ENCODE measurements around the gene HIPK4.

The HIPK4 gene

GRCh38 chr19:40366697-40367561 lies 23.1 kb downstream of the HIPK4 start:
- DNase-seq (ENCODE audit: low read depth, low spot score), result no peak
- H3K4me3 ChIP-seq (ENCODE audit: low read length), result peak overlapping the region; percentile 10; the same call in 1 of the 2 replicates
- H3K27ac ChIP-seq (ENCODE audit: low read length), result no peak overlapping the region
- H3K36me3 ChIP-seq (ENCODE audit: control insufficient read depth, insufficient read depth, low read length), result peaks cover 9% of the 10 kb centered on the region
- WGBS (ENCODE audit: insufficient coverage, insufficient read length), result no CpG with 5 or more reads among the region's 27 CpGs
- 0 out of 2 replicates have a peak, but pooled peaks cover 3% of the 10 kb centered on the region for H3K4me1 ChIP-seq (ENCODE audit: control insufficient read depth, insufficient read depth, low read length)
- H3K9me3 ChIP-seq (ENCODE audit: control insufficient read depth, insufficient read depth, low read length), result no peaks in the 10 kb centered on the region
- no peaks in the 10 kb centered on the region for H3K27me3 ChIP-seq (ENCODE audit: control insufficient read depth, insufficient read depth, low read length)

- H3K4me1 ChIP-seq (ENCODE audit: control insufficient read depth, insufficient read depth, low read length), result 0 out of 2 replicates have a peak, but pooled peaks cover 3% of the 10 kb centered on the region
- no CpG with 5 or more reads among the region's 28 CpGs for WGBS (ENCODE audit: insufficient coverage, insufficient read length)
- no peak overlapping the region for H3K27ac ChIP-seq (ENCODE audit: low read length)
- H3K9me3 ChIP-seq (ENCODE audit: control insufficient read depth, insufficient read depth, low read length), result no peaks in the 10 kb centered on the region
- DNase-seq (ENCODE audit: low read depth, low spot score), result peak; percentile 70
- H3K36me3 ChIP-seq (ENCODE audit: control insufficient read depth, insufficient read depth, low read length), result peaks cover 5% of the 10 kb centered on the region
- no peaks in the 10 kb centered on the region for H3K27me3 ChIP-seq (ENCODE audit: control insufficient read depth, insufficient read depth, low read length)
- peak overlapping the region; percentile 45; the same call in 1 of the 2 replicates for H3K4me3 ChIP-seq (ENCODE audit: low read length)
Observed at GRCh38 chr19:40365613-40366401, 24.2 kb downstream of the HIPK4 start.

GRCh38 chr19:40365010-40365409 lies 25.0 kb downstream of the HIPK4 start:
- DNase-seq (ENCODE audit: low read depth, low spot score), result no peak
- WGBS (ENCODE audit: insufficient coverage, insufficient read length), result no CpG with 5 or more reads among the region's 3 CpGs
- Histone ChIP-seq H3K27me3 (ENCODE audit: control insufficient read depth, insufficient read depth, low read length) (no peaks in the 10 kb centered on the region), H3K4me3 (ENCODE audit: low read length) (no peak overlapping the region), H3K4me1 (ENCODE audit: control insufficient read depth, insufficient read depth, low read length) (0 out of 2 replicates have a peak, but pooled peaks cover 3% of the 10 kb centered on the region), H3K9me3 (ENCODE audit: control insufficient read depth, insufficient read depth, low read length) (no peaks in the 10 kb centered on the region), H3K36me3 (ENCODE audit: control insufficient read depth, insufficient read depth, low read length) (peaks cover 5% of the 10 kb centered on the region), H3K27ac (ENCODE audit: low read length) (no peak overlapping the region)

- Histone ChIP-seq H3K9me3 (ENCODE audit: control insufficient read depth, insufficient read depth, low read length) (no peaks in the 10 kb centered on the region), H3K36me3 (ENCODE audit: control insufficient read depth, insufficient read depth, low read length) (peaks cover 5% of the 10 kb centered on the region), H3K27me3 (ENCODE audit: control insufficient read depth, insufficient read depth, low read length) (no peaks in the 10 kb centered on the region), H3K27ac (ENCODE audit: low read length) (no peak overlapping the region), H3K4me1 (ENCODE audit: control insufficient read depth, insufficient read depth, low read length) (0 out of 2 replicates have a peak, but pooled peaks cover 3% of the 10 kb centered on the region), H3K4me3 (ENCODE audit: low read length) (no peak overlapping the region)
- DNase-seq (ENCODE audit: low read depth, low spot score), result no peak
- WGBS (ENCODE audit: insufficient coverage, insufficient read length), result no CpG with 5 or more reads among the region's 5 CpGs
Observed at GRCh38 chr19:40363069-40363468, 26.9 kb downstream of the HIPK4 start.

- DNase-seq (ENCODE audit: low read depth, low spot score), result no peak
- Histone ChIP-seq H3K36me3 (ENCODE audit: control insufficient read depth, insufficient read depth, low read length) (no peaks in the 10 kb centered on the region), H3K27ac (ENCODE audit: low read length) (no peak overlapping the region), H3K27me3 (ENCODE audit: control insufficient read depth, insufficient read depth, low read length) (no peaks in the 10 kb centered on the region), H3K4me1 (ENCODE audit: control insufficient read depth, insufficient read depth, low read length) (0 out of 2 replicates have a peak, but pooled peaks cover 3% of the 10 kb centered on the region), H3K4me3 (ENCODE audit: low read length) (no peak overlapping the region), H3K9me3 (ENCODE audit: control insufficient read depth, insufficient read depth, low read length) (no peaks in the 10 kb centered on the region)
- no CpG with 5 or more reads among the region's 3 CpGs for WGBS (ENCODE audit: insufficient coverage, insufficient read length)
Observed at GRCh38 chr19:40362160-40362559, 27.8 kb downstream of the HIPK4 start.

GRCh38 chr19:40360708-40361241 lies 29.2 kb downstream of the HIPK4 start:
- no CpG with 5 or more reads among the region's 12 CpGs for WGBS (ENCODE audit: insufficient coverage, insufficient read length)
- H3K36me3 ChIP-seq (ENCODE audit: control insufficient read depth, insufficient read depth, low read length), result no peaks in the 10 kb centered on the region

GRCh38 chr19:40360020-40360707 lies 29.8 kb downstream of the HIPK4 start:
- Histone ChIP-seq H3K27me3 (ENCODE audit: control insufficient read depth, insufficient read depth, low read length) (no peaks in the 10 kb centered on the region), H3K9me3 (ENCODE audit: control insufficient read depth, insufficient read depth, low read length) (no peaks in the 10 kb centered on the region), H3K4me1 (ENCODE audit: control insufficient read depth, insufficient read depth, low read length) (0 out of 2 replicates have a peak, but pooled peaks cover 2% of the 10 kb centered on the region), H3K27ac (ENCODE audit: low read length) (no peak overlapping the region), H3K36me3 (ENCODE audit: control insufficient read depth, insufficient read depth, low read length) (no peaks in the 10 kb centered on the region), H3K4me3 (ENCODE audit: low read length) (no peak overlapping the region)
- DNase-seq (ENCODE audit: low read depth, low spot score), result no peak
- no CpG with 5 or more reads among the region's 13 CpGs for WGBS (ENCODE audit: insufficient coverage, insufficient read length)

More at GRCh38 chr19:40360708-40361241, 29.2 kb downstream of the HIPK4 start:
- no peaks in the 10 kb centered on the region for H3K27me3 ChIP-seq (ENCODE audit: control insufficient read depth, insufficient read depth, low read length)
- H3K27ac ChIP-seq (ENCODE audit: low read length), result no peak overlapping the region
- no peak overlapping the region for H3K4me3 ChIP-seq (ENCODE audit: low read length)
- DNase-seq (ENCODE audit: low read depth, low spot score), result no peak
- 0 out of 2 replicates have a peak, but pooled peaks cover 2% of the 10 kb centered on the region for H3K4me1 ChIP-seq (ENCODE audit: control insufficient read depth, insufficient read depth, low read length)
- no peaks in the 10 kb centered on the region for H3K9me3 ChIP-seq (ENCODE audit: control insufficient read depth, insufficient read depth, low read length)

- WGBS (ENCODE audit: insufficient coverage, insufficient read length), result no CpG with 5 or more reads among the region's 5 CpGs
- Histone ChIP-seq H3K9me3 (ENCODE audit: control insufficient read depth, insufficient read depth, low read length) (no peaks in the 10 kb centered on the region), H3K27ac (ENCODE audit: low read length) (no peak overlapping the region), H3K27me3 (ENCODE audit: control insufficient read depth, insufficient read depth, low read length) (no peaks in the 10 kb centered on the region), H3K4me1 (ENCODE audit: control insufficient read depth, insufficient read depth, low read length) (0 out of 2 replicates have a peak, but pooled peaks cover 2% of the 10 kb centered on the region), H3K4me3 (ENCODE audit: low read length) (no peak overlapping the region), H3K36me3 (ENCODE audit: control insufficient read depth, insufficient read depth, low read length) (no peaks in the 10 kb centered on the region)
- DNase-seq (ENCODE audit: low read depth, low spot score), result no peak
Observed at GRCh38 chr19:40358773-40359172, 31.2 kb downstream of the HIPK4 start.

- Histone ChIP-seq H3K4me1 (ENCODE audit: control insufficient read depth, insufficient read depth, low read length) (0 out of 2 replicates have a peak, but pooled peaks cover 2% of the 10 kb centered on the region), H3K9me3 (ENCODE audit: control insufficient read depth, insufficient read depth, low read length) (no peaks in the 10 kb centered on the region), H3K27me3 (ENCODE audit: control insufficient read depth, insufficient read depth, low read length) (no peaks in the 10 kb centered on the region), H3K36me3 (ENCODE audit: control insufficient read depth, insufficient read depth, low read length) (no peaks in the 10 kb centered on the region), H3K27ac (ENCODE audit: low read length) (no peak overlapping the region), H3K4me3 (ENCODE audit: low read length) (no peak overlapping the region)
- DNase-seq (ENCODE audit: low read depth, low spot score), result no peak
- no CpG with 5 or more reads among the region's 3 CpGs for WGBS (ENCODE audit: insufficient coverage, insufficient read length)
Observed at GRCh38 chr19:40357640-40358039, 32.3 kb downstream of the HIPK4 start.
